ENCODE measurements around the gene OSBPL1A. TPM values are rescaled to one million over a fixed set of nuclear protein-coding genes. Genes with fewer than 3 reads are reported as not detected.

The OSBPL1A gene
- total and polyA plus RNA-seq, 2 of the 8 experiments (the other 6 are each of a cell fraction or from before 2014, with no cell fraction given), result 53.2 to 74.9 TPM

GRCh38 chr18:24265502-24266064 is 132.0 kb downstream of the OSBPL1A start (continued):
- no peak for TF ChIP-seq CTCF (IDR thresholded peaks at IDR 0.05; ENCODE audit: control extremely low read depth in 1 of 3, insufficient read depth in 1 of 3, low read depth in 1 of 3, low read length in 3 of 3)
- no peak for TF ChIP-seq TBP (IDR thresholded peaks at IDR 0.05; ENCODE audit: low read depth, low read length)
- TF ChIP-seq E2F6 (IDR thresholded peaks at IDR 0.05), result no peak
- no peak for TF ChIP-seq RBBP5 (IDR thresholded peaks at IDR 0.05; ENCODE audit: borderline replicate concordance, low read depth, low read length)
- no peak for TF ChIP-seq CBX5 (IDR thresholded peaks at IDR 0.05; ENCODE audit: low read depth, low read length)
- no peak for TF ChIP-seq TCF12 (IDR thresholded peaks at IDR 0.05; ENCODE audit: low read depth, low read length)
- TF ChIP-seq SAP30 (IDR thresholded peaks at IDR 0.05; ENCODE audit: insufficient read depth, insufficient replicate concordance, low read length), result no peak
- no peak for TF ChIP-seq MAFK (IDR thresholded peaks at IDR 0.05; ENCODE audit: low read depth, low read length)
